CD1c-positive myeloid dendritic cell (primary cell): ENCODE data around the gene PRR20E.
"Not testable (repeated sequence)": the region's sequence is repeated elsewhere in the genome, so short reads cannot be mapped to it uniquely, and the experiment has no call there.

Experiments
- DNase-seq: peaks from one replicate; pipeline ENCODE4 v3.0.0-alpha.2; 2016; ENCODE audit errors: extremely low spot score

The PRR20E gene

DNA sequence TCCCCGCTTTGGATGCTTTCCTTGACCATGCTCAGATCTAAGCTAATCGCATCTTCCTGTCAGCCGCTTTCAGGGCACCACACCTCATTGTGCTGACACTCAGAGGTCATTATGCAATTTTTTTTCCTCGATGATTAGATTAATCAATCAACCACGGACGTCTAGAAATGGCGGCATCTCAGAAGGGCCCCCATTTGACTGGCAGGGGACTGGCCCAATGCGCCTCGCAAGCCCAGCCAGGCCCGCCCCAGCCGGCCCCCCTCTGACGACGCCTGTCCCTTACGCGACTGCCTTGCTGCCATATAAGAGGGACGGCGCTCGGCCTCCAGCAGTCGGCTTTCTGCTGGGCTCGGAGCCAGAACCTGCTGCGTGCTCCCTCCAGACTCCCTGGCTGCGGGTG is at the start of gene PRR20E:
Gene PRR20E (plus strand): TSS at position 301 of the 400 bp plus-strand sequence. CDS start 387 bp downstream, outside the sequence.
- DNase-seq: not testable (repeated sequence)

DNA sequence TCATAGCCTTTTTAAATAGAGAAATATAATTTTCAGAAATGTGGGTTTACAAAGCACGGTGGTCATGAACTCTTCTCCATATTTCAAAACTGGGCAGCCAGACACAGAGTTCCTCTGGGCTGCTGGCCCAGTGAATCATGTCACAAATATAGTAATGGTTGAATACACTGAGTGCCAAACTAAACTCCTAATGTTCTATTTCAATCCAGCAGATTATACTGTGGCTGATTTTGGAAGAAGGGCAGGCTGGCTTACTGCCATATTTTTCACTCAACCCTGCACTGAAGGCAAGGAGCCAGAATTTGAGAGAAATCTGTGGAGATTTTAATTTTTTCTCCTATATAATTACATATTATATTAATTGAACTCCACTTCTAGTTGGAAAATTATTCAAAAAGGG is 43.3 kb upstream of the PRR20E start:
- DNase-seq: no peak

- no peak for DNase-seq
Measured at GRCh38 chr13:57128909-57129308, 38.1 kb upstream of the PRR20E start.

DNA sequence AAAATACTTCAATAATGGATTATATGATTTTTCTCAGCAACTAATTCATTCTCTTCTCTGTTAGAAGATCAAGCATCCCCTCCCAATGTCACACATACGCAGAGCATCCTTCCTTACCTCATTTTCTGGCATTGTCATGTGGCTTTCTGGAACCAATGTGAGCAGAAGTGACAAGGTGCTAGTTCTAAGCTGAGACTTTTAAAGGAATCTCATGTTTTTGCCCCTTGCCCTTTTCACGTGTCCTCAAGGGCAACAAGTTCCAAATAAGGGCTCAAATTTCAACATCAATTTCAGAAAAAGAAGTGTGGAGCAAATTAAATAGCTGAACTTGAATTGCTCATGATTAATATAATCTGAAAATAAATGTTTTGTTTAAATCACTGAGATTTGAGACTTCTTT is 30.9 kb upstream of the PRR20E start:
- DNase-seq: no peak

- no peak for DNase-seq
Measured at GRCh38 chr13:57137585-57137984, 29.4 kb upstream of the PRR20E start.

GRCh38 chr13:57138988-57139387 is 28.0 kb upstream of the PRR20E start:
- DNase-seq: no peak

DNA sequence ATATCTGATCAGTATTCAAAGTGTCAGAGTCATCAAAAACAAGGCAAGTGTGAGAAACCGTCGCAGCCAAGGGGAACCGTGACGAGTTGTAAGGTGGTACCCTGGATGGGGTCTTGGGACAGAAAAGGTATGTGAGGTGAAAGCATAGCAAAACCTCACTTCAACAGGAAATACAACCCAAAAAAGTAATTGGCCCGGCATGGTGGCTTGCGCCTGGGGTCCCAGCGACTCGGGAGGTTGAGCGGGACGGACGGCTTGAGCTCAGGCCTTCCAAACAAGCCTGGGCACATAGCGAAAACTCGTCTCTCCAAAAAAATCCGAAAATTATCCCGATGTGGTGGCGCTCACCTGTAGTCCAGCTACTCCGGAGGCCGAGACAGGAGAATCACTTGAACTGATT is 27.2 kb upstream of the PRR20E start:
- not testable (repeated sequence) for DNase-seq

DNA sequence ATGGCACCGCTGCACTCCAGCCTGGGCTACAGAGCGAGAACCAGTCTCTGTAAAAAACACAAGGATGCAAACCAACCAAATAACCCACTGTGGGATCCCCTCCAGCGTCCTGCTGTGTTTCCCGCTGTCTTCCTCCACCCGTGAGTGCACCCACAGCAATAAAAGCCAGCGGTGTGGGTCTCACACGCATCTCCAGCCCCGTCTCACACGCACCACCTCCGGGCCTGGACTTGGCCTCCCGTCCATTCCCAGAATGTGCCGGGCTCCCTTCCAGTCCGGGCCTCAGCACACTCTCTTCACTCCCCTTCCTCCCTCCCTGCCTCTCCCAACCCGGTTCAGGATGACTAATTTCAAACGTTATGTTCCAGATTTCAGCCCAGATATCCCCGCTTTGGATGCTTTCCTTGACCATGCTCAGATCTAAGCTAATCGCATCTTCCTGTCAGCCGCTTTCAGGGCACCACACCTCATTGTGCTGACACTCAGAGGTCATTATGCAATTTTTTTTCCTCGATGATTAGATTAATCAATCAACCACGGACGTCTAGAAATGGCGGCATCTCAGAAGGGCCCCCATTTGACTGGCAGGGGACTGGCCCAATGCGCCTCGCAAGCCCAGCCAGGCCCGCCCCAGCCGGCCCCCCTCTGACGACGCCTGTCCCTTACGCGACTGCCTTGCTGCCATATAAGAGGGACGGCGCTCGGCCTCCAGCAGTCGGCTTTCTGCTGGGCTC is 26.6 kb upstream of the PRR20E start, which contains the start of gene PRR20A:
Gene PRR20A (plus strand): TSS at position 684 of the 734 bp plus-strand sequence. CDS start 387 bp downstream, outside the sequence.
- not testable (repeated sequence) for DNase-seq

DNA sequence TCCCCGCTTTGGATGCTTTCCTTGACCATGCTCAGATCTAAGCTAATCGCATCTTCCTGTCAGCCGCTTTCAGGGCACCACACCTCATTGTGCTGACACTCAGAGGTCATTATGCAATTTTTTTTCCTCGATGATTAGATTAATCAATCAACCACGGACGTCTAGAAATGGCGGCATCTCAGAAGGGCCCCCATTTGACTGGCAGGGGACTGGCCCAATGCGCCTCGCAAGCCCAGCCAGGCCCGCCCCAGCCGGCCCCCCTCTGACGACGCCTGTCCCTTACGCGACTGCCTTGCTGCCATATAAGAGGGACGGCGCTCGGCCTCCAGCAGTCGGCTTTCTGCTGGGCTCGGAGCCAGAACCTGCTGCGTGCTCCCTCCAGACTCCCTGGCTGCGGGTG is 19.8 kb upstream of the PRR20E start, which contains the start of gene PRR20B:
Gene PRR20B (plus strand): TSS at position 301 of the 400 bp plus-strand sequence. CDS start 387 bp downstream, outside the sequence.
- DNase-seq: not testable (repeated sequence)

- not testable (repeated sequence) for DNase-seq
Measured at GRCh38 chr13:57148106-57148505, 18.9 kb upstream of the PRR20E start.

GRCh38 chr13:57153761-57154160 is 13.2 kb upstream of the PRR20E start, which contains the start of gene PRR20C:
TSS of gene PRR20C (plus strand) at chr13:57154061. CDS start at chr13:57154448, 387 bp downstream.
- DNase-seq: not testable (repeated sequence)

- not testable (repeated sequence) for DNase-seq
Measured at GRCh38 chr13:57160332-57160731, 6.7 kb upstream of the PRR20E start, which contains the start of gene PRR20D. TSS of gene PRR20D (plus strand) at chr13:57160632. CDS start at chr13:57161019, 387 bp downstream.

DNA sequence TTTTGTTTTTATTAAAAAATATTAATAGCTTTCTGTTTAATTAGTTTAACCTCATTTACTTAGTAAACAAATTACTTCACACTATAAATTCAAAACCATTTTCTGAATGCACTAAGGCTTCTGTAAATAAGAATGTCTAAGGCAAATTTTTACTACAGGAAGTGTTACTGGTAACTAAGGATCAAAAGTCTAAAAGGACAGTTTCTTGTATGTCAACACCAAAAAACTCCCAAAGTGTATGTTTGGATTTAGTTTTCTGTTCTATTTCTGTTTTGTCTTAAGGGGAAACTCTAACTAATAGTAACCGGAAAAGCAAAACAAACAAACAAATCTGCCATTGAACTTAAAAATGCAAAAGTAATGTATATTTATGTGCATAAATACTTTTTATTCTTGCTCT is 24.7 kb downstream of the PRR20E start:
- DNase-seq: no peak

- DNase-seq: no peak
Measured at GRCh38 chr13:57212989-57213388, 46.0 kb downstream of the PRR20E start.
